NB4 (cell line): Measurements from ENCODE around the gene MTARC2.

Experiments used
- CTCF ChIP-seq: IDR thresholded peaks from one replicate; pipeline ENCODE4 v1.5.1; 2012; ENCODE audit warnings: low read depth, low read length
- MYC ChIP-seq: IDR thresholded peaks from 2 replicates; pipeline ENCODE4 v1.6.1; 2011; ENCODE audit warnings: low read depth, low read length

DNA sequence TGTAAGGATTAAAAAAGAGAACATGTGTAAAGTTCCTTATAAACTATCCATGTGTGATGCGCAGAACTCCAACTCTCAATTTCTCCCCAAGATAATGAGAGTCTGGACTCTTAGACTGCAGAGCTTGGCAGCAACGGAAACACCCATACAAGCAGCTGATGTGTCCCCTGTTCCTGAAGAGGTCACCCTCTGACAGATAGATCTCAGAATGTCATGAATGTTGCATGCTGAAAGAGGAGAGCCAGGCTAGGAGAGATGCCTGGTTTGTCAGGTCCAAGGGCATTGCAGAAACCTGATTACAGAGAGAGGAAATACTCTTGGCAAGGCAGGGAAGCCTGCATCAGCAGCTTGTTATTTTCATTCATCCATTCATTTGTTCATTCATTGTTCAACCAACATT is 62.8 kb downstream of the MTARC2 start:
- TF ChIP-seq MYC, result no peak
- no peak for TF ChIP-seq CTCF
